BLaER1 treated with 17β-estradiol and CSF1 and Interleukin-3, amounts not matched to agents 10 nM and 100 nM (cell line): ENCODE data around the gene MPRIP.

Experiments used
- H3K27ac ChIP-seq, 11 experiments: shearing (Covaris generic); formaldehyde crosslinking; 2 replicates each; pipeline ENCODE4 v1.8.1; 2022
- H3K27me3 ChIP-seq, 11 experiments: shearing (Covaris generic); formaldehyde crosslinking; 2 replicates each; pipeline ENCODE4 v1.8.1; 2022
- H3K36me3 ChIP-seq, 11 experiments: shearing (Covaris generic); formaldehyde crosslinking; 2 replicates each; pipeline ENCODE4 v1.8.1; 2022
- H3K4me1 ChIP-seq, 10 experiments: shearing (Covaris generic); formaldehyde crosslinking; 2 replicates each; pipeline ENCODE4 v1.8.1; 2022
- H3K4me2 ChIP-seq, 11 experiments: shearing (Covaris generic); formaldehyde crosslinking; 2 replicates each; pipeline ENCODE4 v1.8.1; 2022
- H3K4me3 ChIP-seq, 10 experiments: shearing (Covaris generic); formaldehyde crosslinking; 2 replicates each; pipeline ENCODE4 v1.8.1; 2022
- H3K9ac ChIP-seq, 11 experiments: shearing (Covaris generic); formaldehyde crosslinking; 2 replicates each; pipeline ENCODE4 v1.8.1; 2022
- H3K9me3 ChIP-seq, 11 experiments: shearing (Covaris generic); formaldehyde crosslinking; replicated peaks in 1 of 11; 2 replicates each; pipeline ENCODE4 v1.8.1; 2022
- H4K20me1 ChIP-seq, 11 experiments: shearing (Covaris generic); formaldehyde crosslinking; 2 replicates each; pipeline ENCODE4 v1.8.1; 2022
- Cebpa-rat ChIP-seq, 11 experiments: shearing (Covaris generic); IDR thresholded peaks; 2 replicates each; pipeline ENCODE4 v1.8.1; 2022

The MPRIP gene

DNA sequence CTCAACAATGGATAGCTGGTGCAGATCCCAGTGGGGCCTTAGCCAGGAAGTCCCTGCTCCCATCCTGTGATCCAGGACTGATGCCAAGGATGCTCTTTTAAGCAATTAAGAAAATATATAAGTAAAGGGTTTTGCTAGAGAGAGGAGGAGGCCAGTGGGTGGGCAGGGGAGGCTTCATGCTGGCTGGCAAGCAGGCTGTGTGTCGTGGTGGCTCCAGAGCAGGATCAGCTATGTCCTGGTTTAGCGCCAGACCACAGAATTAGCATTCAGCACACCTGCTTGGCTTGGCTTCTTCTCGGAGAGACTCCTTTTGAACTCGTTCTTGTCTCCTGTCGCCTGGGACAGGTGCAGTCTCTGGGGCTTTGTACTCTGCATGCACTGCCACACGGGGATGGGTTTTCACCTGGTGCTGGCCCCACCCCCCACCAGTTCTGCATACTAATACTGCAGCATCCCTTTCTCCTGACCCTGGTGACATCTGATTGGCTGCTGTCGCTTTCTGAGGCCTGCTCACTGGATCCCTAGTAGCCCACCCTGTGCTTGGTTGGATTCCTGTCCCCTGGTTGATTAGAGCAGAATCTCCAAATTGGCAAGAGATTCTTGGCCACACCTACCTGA lies 97.8 kb downstream of the MPRIP start:
- no peak overlapping the region for H3K27ac ChIP-seq
- H3K36me3 ChIP-seq = peaks cover 56 to 89% (median 81%) of the 10 kb centered on the region in 11 experiments
- peak overlapping the region; percentile 63 to 96 (median 77) for H3K4me2 ChIP-seq
- H3K4me3 ChIP-seq = no peak overlapping the region
- H3K9ac ChIP-seq = peak overlapping the region in 5 of 11 experiments; percentile 18 to 69 (median 52); a peak in 5 of 22 replicates
- H3K9me3 ChIP-seq = no peaks in the 10 kb centered on the region
- no peak for TF ChIP-seq Cebpa-rat (IDR thresholded peaks at IDR 0.05)
- H4K20me1 ChIP-seq = peaks cover under 1 to 98% (median 86%) of the 10 kb centered on the region in 11 experiments; a peak in 19 of 22 replicates
- no peaks in the 10 kb centered on the region for H3K27me3 ChIP-seq
- H3K4me1 ChIP-seq = peaks cover 26 to 80% (median 71%) of the 10 kb centered on the region in 10 experiments

DNA sequence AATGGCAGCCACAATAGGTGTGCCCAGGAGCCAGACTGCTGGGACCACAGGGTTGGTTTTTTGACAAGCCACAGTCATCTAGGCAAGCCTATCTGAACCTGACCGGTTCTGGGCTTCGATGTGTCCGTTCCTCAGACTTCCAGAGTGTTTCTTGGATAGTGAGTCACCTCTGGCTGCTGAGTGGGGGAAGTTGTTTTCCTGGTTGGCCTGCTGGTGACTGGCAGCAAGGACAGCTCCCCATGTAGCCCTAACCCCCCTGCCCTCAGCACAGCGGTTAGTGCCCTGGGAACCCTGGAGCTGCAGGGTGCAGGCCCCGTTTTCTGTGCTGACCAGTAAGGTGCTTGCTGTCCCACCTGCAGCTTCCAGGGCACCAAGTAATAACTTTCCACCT lies 98.3 kb downstream of the MPRIP start:
- H3K9me3 ChIP-seq = no peaks in the 10 kb centered on the region
- H4K20me1 ChIP-seq = peaks cover 4 to 98% (median 87%) of the 10 kb centered on the region in 11 experiments; a peak in 19 of 22 replicates
- no peak overlapping the region for H3K4me3 ChIP-seq
- H3K4me1 ChIP-seq = peaks cover 31 to 85% (median 76%) of the 10 kb centered on the region in 10 experiments
- TF ChIP-seq Cebpa-rat (IDR thresholded peaks at IDR 0.05) = no peak
- H3K9ac ChIP-seq = peak overlapping the region in 9 of 11 experiments; percentile 18 to 69 (median 49); a peak in 13 of 22 replicates
- peak overlapping the region; percentile 63 to 96 (median 77) for H3K4me2 ChIP-seq
- H3K27ac ChIP-seq = peak overlapping the region in 7 of 11 experiments; percentile 34 to 74 (median 53); a peak in 12 of 22 replicates
- no peaks in the 10 kb centered on the region for H3K27me3 ChIP-seq
- H3K36me3 ChIP-seq = peaks cover 54 to 88% (median 78%) of the 10 kb centered on the region in 11 experiments

DNA sequence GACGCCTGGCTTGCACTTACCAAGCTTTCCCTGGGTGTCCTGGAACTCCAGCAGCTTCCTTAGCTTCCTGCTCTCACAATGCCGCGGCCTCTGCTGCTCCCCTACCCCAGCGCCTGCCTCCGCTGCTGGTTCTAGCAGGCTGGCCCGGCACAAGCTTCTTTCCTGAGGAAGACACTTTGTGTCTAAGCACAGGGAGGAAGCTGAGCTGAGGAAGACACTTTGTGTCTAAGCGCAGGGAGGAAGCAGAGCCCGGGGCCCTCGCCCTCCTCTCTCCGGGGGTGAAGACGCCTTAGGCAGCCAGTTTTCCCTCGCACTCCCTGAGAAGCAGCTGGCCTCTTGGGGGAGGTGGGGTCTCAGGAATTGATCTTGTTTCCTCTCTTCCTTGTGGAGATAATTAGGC lies 99.0 kb downstream of the MPRIP start:
- Histone ChIP-seq H3K9me3 (no peaks in the 10 kb centered on the region), H3K4me1 (peaks cover 35 to 92% (median 83%) of the 10 kb centered on the region in 10 experiments), H3K27me3 (no peaks in the 10 kb centered on the region), H4K20me1 (peaks cover 4 to 98% (median 87%) of the 10 kb centered on the region in 11 experiments; a peak in 19 of 22 replicates), H3K36me3 (peaks cover 54 to 88% (median 77%) of the 10 kb centered on the region in 11 experiments), H3K4me3 (no peak overlapping the region), H3K4me2 (peak overlapping the region; percentile 63 to 96 (median 77)), H3K9ac (peak overlapping the region in 10 of 11 experiments; percentile 18 to 69 (median 49); a peak in 16 of 22 replicates), H3K27ac (peak overlapping the region in 10 of 11 experiments; percentile 15 to 74 (median 46); a peak in 18 of 22 replicates)
- no peak for TF ChIP-seq Cebpa-rat (IDR thresholded peaks at IDR 0.05)

DNA sequence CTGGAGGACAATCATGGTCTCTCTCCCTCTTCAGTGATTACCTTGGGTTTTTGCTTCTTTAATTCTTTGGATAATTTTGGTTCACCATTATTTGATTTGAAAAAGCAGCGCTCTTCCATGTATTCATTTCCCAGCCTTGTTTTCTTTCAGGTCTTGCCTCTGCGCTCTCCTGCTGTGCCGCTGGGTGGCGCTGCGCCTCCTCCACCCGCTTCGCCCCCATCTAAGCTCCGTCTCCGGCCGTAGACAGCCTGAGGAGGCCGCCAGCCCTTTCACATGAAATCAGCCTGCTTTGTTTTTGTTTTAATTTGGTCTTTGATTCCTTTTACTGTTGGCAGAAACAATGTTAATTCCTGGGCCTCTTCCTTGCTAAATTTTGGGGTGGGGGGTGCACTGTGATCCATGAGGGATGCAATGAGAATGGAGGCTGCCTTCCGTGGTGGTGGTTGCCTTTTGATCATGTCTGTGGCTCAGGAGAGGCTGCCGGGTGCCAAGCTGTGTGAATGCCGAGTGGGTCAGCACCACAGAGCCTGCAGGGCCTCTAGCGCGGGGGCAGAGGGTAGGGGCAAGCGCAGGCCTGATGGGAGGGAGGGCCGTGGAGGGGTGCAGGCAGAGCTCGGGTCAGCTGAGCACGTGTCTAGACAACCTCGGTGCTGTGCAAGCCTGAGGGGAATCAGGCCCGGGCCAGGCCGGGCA lies 99.7 kb downstream of the MPRIP start:
- no peaks in the 10 kb centered on the region for H3K9me3 ChIP-seq
- H3K4me1 ChIP-seq = peaks cover 35 to 92% (median 91%) of the 10 kb centered on the region in 10 experiments
- no peaks in the 10 kb centered on the region for H3K27me3 ChIP-seq
- no peak overlapping the region for H3K4me3 ChIP-seq
- peak overlapping the region in 9 of 11 experiments; percentile 32 to 74 (median 49); a peak in 13 of 22 replicates for H3K27ac ChIP-seq
- peak overlapping the region; percentile 63 to 96 (median 81) for H3K4me2 ChIP-seq
- no peak for TF ChIP-seq Cebpa-rat (IDR thresholded peaks at IDR 0.05)
- peaks cover 4 to 98% (median 85%) of the 10 kb centered on the region in 11 experiments; a peak in 19 of 22 replicates for H4K20me1 ChIP-seq
- peak overlapping the region in 10 of 11 experiments; percentile 18 to 69 (median 49); a peak in 14 of 22 replicates for H3K9ac ChIP-seq
- peaks cover 48 to 88% (median 77%) of the 10 kb centered on the region in 11 experiments for H3K36me3 ChIP-seq

DNA sequence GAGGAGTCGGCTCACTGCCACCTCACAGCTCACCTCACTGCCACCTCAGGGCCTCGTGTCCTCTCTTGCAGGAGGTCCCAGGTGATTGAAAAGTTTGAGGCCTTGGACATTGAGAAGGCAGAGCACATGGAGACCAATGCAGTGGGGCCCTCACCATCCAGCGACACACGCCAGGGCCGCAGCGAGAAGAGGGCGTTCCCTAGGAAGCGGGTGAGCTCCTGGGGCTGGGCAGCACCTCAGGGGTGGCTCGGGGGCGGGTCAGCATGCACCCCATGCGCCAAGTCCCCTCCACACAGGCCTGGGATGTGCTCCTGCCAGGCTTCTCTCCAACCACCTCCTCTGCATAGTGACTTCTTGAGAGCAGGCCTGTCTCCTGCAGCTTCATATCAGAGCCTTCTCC lies 100.3 kb downstream of the MPRIP start:
- Histone ChIP-seq H3K36me3 (peaks cover 50 to 88% (median 78%) of the 10 kb centered on the region in 11 experiments), H3K4me2 (peak overlapping the region in 7 of 11 experiments; percentile 63 to 96 (median 85); a peak in 12 of 22 replicates), H3K9ac (peak overlapping the region in 4 of 11 experiments; percentile 20 to 70 (median 60); a peak in 5 of 22 replicates), H3K4me1 (peaks cover 35 to 98% (median 95%) of the 10 kb centered on the region in 10 experiments), H3K27me3 (no peaks in the 10 kb centered on the region), H4K20me1 (peaks cover 4 to 97% (median 84%) of the 10 kb centered on the region in 11 experiments; a peak in 19 of 22 replicates), H3K27ac (peak overlapping the region in 2 of 11 experiments; percentile 41 to 74; a peak in 4 of 22 replicates), H3K4me3 (no peak overlapping the region), H3K9me3 (no peaks in the 10 kb centered on the region)
- no peak for TF ChIP-seq Cebpa-rat (IDR thresholded peaks at IDR 0.05)

DNA sequence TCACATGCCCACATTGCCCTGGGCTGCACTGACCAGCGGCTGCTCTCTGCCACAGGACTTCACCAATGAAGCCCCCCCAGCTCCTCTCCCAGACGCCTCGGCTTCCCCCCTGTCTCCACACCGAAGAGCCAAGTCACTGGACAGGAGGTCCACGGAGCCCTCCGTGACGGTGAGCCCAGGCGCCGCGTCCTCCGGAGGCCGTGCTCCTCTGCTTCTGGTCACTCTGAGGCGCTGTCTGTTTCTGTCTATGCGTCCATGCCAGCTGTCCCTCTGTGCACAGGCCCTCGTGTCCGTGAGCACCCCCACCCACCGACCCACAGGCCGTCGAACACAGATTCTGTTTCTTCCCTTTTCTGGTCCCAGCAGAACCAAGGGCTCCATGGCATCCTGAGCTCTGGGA lies 101.2 kb downstream of the MPRIP start:
- Histone ChIP-seq H3K9me3 (no peaks in the 10 kb centered on the region), H3K36me3 (peaks cover 49 to 88% (median 78%) of the 10 kb centered on the region in 11 experiments), H3K9ac (peak overlapping the region in 5 of 11 experiments; percentile 9 to 70 (median 64); a peak in 5 of 22 replicates), H3K4me1 (peaks cover 36 to 100% (median 99%) of the 10 kb centered on the region in 10 experiments), H4K20me1 (peaks cover 4 to 87% (median 75%) of the 10 kb centered on the region in 11 experiments; a peak in 19 of 22 replicates), H3K4me3 (no peak overlapping the region), H3K27ac (peak overlapping the region in 4 of 11 experiments; percentile 54 to 76 (median 69); a peak in 7 of 22 replicates), H3K4me2 (peak overlapping the region in 9 of 11 experiments; percentile 73 to 96 (median 85); a peak in 17 of 22 replicates), H3K27me3 (no peaks in the 10 kb centered on the region)
- no peak for TF ChIP-seq Cebpa-rat (IDR thresholded peaks at IDR 0.05)

DNA sequence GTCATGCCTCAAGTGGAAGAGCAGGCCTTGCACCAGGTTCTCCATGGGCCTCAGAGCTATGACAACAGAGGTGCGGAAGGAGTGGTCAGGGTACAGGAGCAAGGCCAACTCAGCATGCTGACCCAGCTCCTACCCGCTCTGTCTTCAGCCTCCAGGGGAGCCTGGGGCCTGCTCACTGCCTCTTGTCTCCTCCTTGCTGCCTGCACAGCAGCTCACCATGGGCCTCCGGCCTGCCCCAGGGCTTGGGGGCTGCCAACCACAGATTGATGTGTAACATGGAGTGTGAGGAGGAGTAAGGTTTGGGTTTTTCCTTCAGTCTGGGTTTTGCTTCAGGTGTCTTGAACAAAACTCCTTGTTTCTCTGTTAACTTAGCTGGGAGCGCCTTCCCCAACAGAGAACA lies 101.8 kb downstream of the MPRIP start:
- Histone ChIP-seq H3K4me3 (no peak overlapping the region), H4K20me1 (peaks cover 4 to 82% (median 69%) of the 10 kb centered on the region in 11 experiments; a peak in 19 of 22 replicates), H3K27ac (peak overlapping the region in 6 of 11 experiments; percentile 25 to 76 (median 62); a peak in 8 of 22 replicates), H3K4me1 (peaks cover 42 to 97% (median 94%) of the 10 kb centered on the region in 10 experiments), H3K9ac (peak overlapping the region in 8 of 11 experiments; percentile 11 to 70 (median 58); a peak in 12 of 22 replicates), H3K9me3 (no peaks in the 10 kb centered on the region), H3K4me2 (peak overlapping the region; percentile 46 to 96 (median 83); a peak in 19 of 22 replicates), H3K27me3 (no peaks in the 10 kb centered on the region), H3K36me3 (peaks cover 43 to 88% (median 78%) of the 10 kb centered on the region in 11 experiments)
- no peak for TF ChIP-seq Cebpa-rat (IDR thresholded peaks at IDR 0.05)

DNA sequence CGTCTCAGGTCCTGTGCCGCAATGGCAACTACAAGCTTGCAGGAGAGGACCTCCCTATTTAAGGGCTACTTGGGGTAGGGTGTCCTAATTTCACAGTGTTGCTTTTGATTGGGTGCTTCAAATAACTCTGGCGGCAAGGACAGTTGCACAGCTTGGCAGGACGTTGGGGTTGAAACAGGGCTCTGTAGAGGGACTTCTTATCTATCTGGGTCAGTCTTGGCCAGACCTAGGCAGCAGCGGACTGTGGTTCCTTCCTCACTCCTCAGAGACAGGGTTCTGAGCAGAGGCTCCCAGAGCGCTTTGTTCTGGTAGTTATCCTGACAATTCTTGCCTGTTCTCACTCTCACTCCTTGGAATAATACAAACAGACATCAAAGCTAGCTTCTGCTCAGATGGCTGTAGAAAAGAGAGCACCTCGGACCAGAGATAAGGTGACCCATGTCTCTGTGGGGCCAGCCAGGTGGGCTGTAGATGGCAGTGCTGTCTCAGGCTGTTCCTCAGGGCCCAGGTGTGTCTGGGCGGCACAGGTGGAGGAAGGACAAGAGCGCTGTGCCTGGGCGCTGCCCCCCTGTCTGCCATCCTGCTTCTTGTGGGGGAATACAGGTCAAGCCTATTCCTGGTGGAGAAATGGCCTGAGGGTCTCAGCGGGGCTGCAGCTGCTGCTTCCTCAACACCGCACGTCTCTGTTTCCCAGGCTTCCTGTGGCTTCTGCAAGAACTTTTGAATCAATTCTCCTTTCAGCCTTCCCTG lies 102.8 kb downstream of the MPRIP start:
- TF ChIP-seq Cebpa-rat (IDR thresholded peaks at IDR 0.05) = no peak

More for the DNA sequence above, 102.8 kb downstream of the MPRIP start:
- Histone ChIP-seq H3K27ac (peak overlapping the region in 8 of 11 experiments; percentile 14 to 76 (median 58); a peak in 15 of 22 replicates), H3K9ac (peak overlapping the region in 8 of 11 experiments; percentile 11 to 70 (median 58); a peak in 15 of 22 replicates), H3K36me3 (peaks cover 35 to 88% (median 76%) of the 10 kb centered on the region in 11 experiments), H3K27me3 (no peaks in the 10 kb centered on the region), H3K4me2 (peak overlapping the region; percentile 46 to 96 (median 83)), H3K9me3 (no peaks in the 10 kb centered on the region), H3K4me1 (peaks cover 48 to 91% (median 87%) of the 10 kb centered on the region in 10 experiments), H3K4me3 (peak overlapping the region in 3 of 10 experiments; percentile 7 to 30 (median 22); a peak in 4 of 20 replicates), H4K20me1 (peaks cover 4 to 72% (median 59%) of the 10 kb centered on the region in 11 experiments; a peak in 19 of 22 replicates)
